Activated gamma-delta T cell (primary cell): ENCODE results near the gene ALOX15.
"Not testable (repeated sequence)": the region's sequence is repeated elsewhere in the genome, so short reads cannot be mapped to it uniquely, and the experiment has no call there.

Source experiments
- DNase-seq: peaks from one replicate; lab custom pipeline; 2025; lab: John Stamatoyannopoulos, UW

ALOX15 gene

GRCh38 chr17:4592240-4593005 lies 49.1 kb downstream of the ALOX15 start:
- no peak for DNase-seq

- no peak for DNase-seq
Observed at GRCh38 chr17:4591529-4591928, 49.9 kb downstream of the ALOX15 start.

- DNase-seq = no peak
Observed at GRCh38 chr17:4590981-4591453, 50.5 kb downstream of the ALOX15 start.

- not testable (repeated sequence) for DNase-seq
Observed at GRCh38 chr17:4590042-4590441, 51.4 kb downstream of the ALOX15 start.

GRCh38 chr17:4588898-4589625 lies 52.4 kb downstream of the ALOX15 start:
- no peak for DNase-seq

- DNase-seq = no peak
Observed at GRCh38 chr17:4588391-4588790, 53.1 kb downstream of the ALOX15 start.

GRCh38 chr17:4587803-4588202 lies 53.7 kb downstream of the ALOX15 start:
- no peak for DNase-seq

- DNase-seq = no peak
Observed at GRCh38 chr17:4587195-4587594, 54.3 kb downstream of the ALOX15 start.

- no peak for DNase-seq
Observed at GRCh38 chr17:4586043-4586442, 55.4 kb downstream of the ALOX15 start.

GRCh38 chr17:4585638-4585994 lies 55.9 kb downstream of the ALOX15 start:
- DNase-seq = no peak

GRCh38 chr17:4584917-4585637 lies 56.4 kb downstream of the ALOX15 start:
- DNase-seq = no peak

GRCh38 chr17:4584101-4584916 lies 57.2 kb downstream of the ALOX15 start, which contains the start of gene SMTNL2:
TSS of gene SMTNL2 (plus strand) at chr17:4584529. CDS start at chr17:4584606, 77 bp downstream.
- no peak for DNase-seq

- DNase-seq = no peak
Observed at GRCh38 chr17:4583782-4584100, 57.7 kb downstream of the ALOX15 start.

GRCh38 chr17:4583206-4583605 lies 58.3 kb downstream of the ALOX15 start:
- no peak for DNase-seq

- no peak for DNase-seq
Observed at GRCh38 chr17:4582691-4583090, 58.8 kb downstream of the ALOX15 start.

GRCh38 chr17:4582101-4582501 lies 59.4 kb downstream of the ALOX15 start:
- DNase-seq = no peak
